Measurements from ENCODE around the gene AXIN1.
"Not testable (repeated sequence)": the region's sequence is repeated elsewhere in the genome, so short reads cannot be mapped to it uniquely, and the experiment has no call there.

Gene AXIN1

DNA sequence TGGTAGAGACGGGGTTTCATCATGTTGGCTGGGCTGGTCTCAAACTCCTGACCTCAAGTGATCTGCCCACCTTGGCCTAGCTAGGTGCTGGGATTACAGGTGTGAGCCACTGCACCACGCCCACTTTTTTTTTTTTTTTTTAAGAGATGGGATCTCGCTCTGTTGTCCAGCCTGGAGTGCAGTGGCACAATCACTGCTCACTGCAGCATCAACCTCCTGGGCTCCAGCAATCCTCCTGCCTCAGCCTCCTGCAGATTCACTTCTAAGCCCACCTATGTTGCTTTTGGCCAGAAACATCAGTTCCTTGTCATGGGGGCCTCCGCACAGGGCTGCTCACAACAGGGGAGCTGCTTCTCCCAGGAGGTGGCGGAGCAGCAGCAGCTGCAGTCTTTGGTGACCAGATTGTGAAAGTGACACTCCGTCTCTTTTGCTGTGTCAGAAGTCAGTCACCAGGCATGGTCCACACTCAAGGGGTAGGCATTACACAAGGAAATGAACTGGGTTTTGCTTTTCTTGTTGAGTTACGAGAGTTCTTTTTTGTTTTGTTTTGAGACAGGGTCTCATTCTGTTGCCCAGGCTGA, 40.0 kb upstream of the AXIN1 start:
- Histone ChIP-seq H3K27me3 (ENCODE audit: control insufficient read depth in 1 of 2, insufficient read depth in 2 of 2, low read length in 2 of 2) (no peaks in the 10 kb centered on the region), H3K4me1 (ENCODE audit: insufficient read depth, low read length) (peaks cover 33% of the 10 kb centered on the region)

DNA sequence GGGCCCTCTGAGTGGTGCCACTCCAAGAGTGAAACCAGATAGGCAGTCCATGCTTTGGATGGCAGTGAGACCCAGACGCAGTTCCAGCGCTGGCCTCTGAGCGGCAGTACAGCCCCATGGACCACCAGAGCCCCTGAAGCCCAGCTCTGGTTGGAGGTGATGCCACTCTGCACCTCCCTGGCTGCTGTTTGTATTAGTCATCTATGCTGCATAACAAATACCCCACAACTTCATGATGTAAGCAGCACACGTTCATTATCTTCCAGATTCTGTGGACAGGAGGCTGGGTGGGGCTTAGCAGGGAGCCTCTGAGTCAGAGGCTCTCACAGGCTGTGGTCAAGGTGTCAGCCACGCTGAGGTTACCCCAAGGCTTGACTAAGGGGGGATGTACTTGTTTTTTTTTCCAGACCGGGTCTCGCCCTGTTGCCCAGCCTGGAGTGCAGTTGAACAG, 39.4 kb upstream of the AXIN1 start:
- Histone ChIP-seq H3K27ac (ENCODE audit: low read depth, low read length) (no peak overlapping the region), H3K9ac (ENCODE audit: low read length) (no peak overlapping the region), H3K36me3 (ENCODE audit: insufficient read depth, low read length) (no peaks in the 10 kb centered on the region), H3K4me3 (ENCODE audit: low read depth in 1 of 2, low read length in 2 of 2) (no peak overlapping the region), H3K4me1 (ENCODE audit: insufficient read depth, low read length) (peaks cover 34% of the 10 kb centered on the region), H3K9me3 (ENCODE audit: low read length) (no peaks in the 10 kb centered on the region), H3K27me3 (ENCODE audit: control insufficient read depth in 1 of 2, insufficient read depth in 2 of 2, low read length in 2 of 2) (no peaks in the 10 kb centered on the region)

More for the DNA sequence above, 40.0 kb upstream of the AXIN1 start:
- no peaks in the 10 kb centered on the region for H3K9me3 ChIP-seq (ENCODE audit: low read length)
- H3K9ac ChIP-seq (ENCODE audit: low read length), result no peak overlapping the region
- H3K4me3 ChIP-seq (ENCODE audit: low read depth in 1 of 2, low read length in 2 of 2), result no peak overlapping the region
- H3K27ac ChIP-seq (ENCODE audit: low read depth, low read length), result no peak overlapping the region
- H3K36me3 ChIP-seq (ENCODE audit: insufficient read depth, low read length), result no peaks in the 10 kb centered on the region

DNA sequence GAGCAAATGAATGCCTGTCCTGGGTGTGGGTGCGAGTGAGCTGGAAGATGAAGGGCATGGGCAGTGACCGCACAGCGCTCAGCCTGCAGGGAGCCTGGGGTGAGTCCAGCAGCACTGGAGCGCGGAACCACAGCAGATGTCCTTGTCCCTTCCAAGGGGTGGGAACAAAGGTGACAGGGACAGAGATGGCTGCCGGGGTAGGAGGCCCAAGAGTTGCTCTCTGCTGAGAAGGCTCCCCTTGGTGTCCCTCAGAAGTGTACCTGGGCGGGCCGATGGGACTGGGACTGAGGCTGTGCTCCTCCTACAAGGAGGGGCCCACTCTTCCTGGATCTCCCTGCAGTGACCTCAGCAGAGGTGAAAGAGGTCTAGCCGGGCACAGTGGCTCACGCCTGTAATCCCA, 36.8 kb upstream of the AXIN1 start:
- Histone ChIP-seq H3K27ac (ENCODE audit: low read depth, low read length) (no peak overlapping the region), H3K4me3 (ENCODE audit: low read depth in 1 of 2, low read length in 2 of 2) (no peak overlapping the region), H3K4me1 (ENCODE audit: insufficient read depth, low read length) (peaks cover 28% of the 10 kb centered on the region), H3K27me3 (ENCODE audit: control insufficient read depth in 1 of 2, insufficient read depth in 2 of 2, low read length in 2 of 2) (no peaks in the 10 kb centered on the region), H3K9ac (ENCODE audit: low read length) (no peak overlapping the region), H3K36me3 (ENCODE audit: insufficient read depth, low read length) (no peaks in the 10 kb centered on the region), H3K9me3 (ENCODE audit: low read length) (no peaks in the 10 kb centered on the region)

DNA sequence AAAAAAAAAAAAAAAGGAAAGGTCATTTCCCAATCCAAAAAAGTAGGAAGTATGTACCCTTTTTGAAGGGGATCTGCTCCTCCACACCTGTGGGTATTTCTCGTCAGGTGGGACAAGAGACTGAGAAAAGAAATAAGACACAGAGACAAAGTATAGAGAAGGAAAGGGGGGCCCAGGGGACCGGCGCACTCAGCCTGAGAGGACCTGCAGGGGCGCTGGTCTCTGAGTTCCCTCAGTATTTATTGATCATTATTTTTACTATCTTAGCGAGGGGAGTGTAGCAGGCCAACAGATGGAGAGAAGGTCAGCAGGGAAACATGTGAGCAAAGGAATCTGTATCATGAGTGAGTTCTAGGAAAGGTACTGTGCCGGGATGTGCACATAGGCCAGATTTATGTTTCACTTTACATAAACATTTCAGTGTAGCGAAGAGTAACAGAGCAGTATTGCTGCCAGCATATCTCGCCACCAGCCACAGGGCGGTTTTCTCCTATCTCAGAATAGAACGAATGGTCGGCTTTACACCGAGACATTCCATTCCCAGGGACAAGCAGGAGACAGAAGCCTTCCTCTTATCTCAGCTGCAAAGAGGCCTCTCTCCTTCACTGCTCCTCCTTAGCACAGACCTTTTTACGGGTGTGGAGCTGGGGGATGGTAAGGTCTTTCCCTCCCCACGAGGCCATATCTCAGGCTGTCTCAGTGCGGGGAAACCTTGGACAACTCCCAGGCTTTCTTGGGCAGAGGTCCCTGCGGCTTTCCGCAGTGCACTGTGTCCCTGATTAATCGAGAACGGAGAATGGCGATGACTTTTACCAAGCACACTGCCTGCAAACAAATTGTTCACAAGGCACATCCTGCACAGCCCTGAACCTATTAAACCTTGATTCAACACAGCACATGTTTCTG, 35.5 kb upstream of the AXIN1 start:
- H3K27me3 ChIP-seq (ENCODE audit: control insufficient read depth in 1 of 2, insufficient read depth in 2 of 2, low read length in 2 of 2); H3K4me3 ChIP-seq (ENCODE audit: low read depth in 1 of 2, low read length in 2 of 2); H3K9me3 ChIP-seq (ENCODE audit: low read length); H3K9ac ChIP-seq (ENCODE audit: low read length); H3K36me3 ChIP-seq (ENCODE audit: insufficient read depth, low read length): not testable (repeated sequence)
- H3K27ac ChIP-seq (ENCODE audit: low read depth, low read length), result peak overlapping the region; percentile 63
- peaks cover 36% of the 10 kb centered on the region for H3K4me1 ChIP-seq (ENCODE audit: insufficient read depth, low read length)

DNA sequence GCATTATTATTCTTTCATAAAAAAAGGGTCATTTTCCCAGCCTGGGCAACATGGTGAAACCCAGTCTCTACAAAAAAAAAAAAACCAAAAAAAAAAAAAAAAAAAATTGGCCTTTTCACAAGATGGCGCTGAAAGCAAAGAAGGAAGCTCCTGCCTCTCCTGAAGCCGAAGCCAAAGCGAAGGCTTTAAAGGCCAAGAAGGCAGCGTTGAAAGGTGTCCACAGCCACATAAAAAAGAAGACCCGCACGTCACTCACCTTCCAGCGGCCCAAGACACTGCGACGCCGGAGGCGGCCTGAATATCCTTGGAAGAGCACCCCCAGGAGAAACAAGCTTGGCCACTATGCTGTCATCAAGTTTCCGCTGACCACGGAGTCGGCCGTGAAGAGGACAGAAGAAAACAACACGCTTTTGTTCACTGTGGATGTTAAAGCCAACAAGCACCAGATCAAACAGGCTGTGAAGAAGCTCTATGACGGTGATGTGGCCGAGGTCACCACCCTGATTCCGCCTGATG, 34.2 kb upstream of the AXIN1 start:
- no peak overlapping the region for H3K4me3 ChIP-seq (ENCODE audit: low read depth in 1 of 2, low read length in 2 of 2)
- H3K9me3 ChIP-seq (ENCODE audit: low read length), result no peaks in the 10 kb centered on the region
- peak overlapping the region; percentile 16 for H3K27ac ChIP-seq (ENCODE audit: low read depth, low read length)
- no peak overlapping the region for H3K9ac ChIP-seq (ENCODE audit: low read length)
- no peaks in the 10 kb centered on the region for H3K36me3 ChIP-seq (ENCODE audit: insufficient read depth, low read length)
- no peaks in the 10 kb centered on the region for H3K27me3 ChIP-seq (ENCODE audit: control insufficient read depth in 1 of 2, insufficient read depth in 2 of 2, low read length in 2 of 2)
- H3K4me1 ChIP-seq (ENCODE audit: insufficient read depth, low read length), result peaks cover 41% of the 10 kb centered on the region

DNA sequence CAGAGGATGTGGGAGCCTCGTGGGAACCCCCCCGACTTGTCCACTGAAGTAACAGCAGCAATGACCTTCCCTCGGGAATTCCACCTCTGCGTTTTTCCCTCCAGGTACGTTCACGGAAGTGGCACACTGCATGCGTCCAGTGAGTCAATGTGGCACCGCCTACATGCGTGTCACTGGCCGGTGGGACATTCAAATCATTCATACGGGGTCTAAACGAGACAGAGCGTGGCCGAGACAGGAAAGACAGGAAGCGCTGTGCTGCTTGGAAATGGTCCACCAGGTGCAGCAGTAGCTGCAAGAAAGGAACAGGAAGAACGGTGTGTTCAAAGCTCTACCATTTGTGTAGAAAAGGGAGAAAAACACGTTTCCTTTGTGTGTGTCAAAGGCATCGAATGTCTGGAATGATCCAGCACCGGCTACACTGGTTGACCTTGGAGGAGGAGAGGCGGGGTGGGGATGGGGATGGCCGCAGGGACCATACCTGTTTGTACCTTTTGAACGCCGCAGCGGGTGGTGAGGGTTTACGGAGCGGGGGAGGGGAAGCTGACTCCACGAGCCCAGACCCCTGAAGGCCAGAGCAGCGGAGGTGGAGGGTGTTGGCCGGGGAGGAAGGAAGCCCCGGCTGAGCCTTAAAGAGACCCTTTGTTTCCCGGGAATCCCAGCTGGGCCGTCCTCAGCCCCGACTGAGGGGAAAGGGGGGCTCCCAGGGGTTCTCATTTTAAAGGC, 31.0 kb upstream of the AXIN1 start:
- Histone ChIP-seq H3K4me3 (ENCODE audit: low read depth in 1 of 2, low read length in 2 of 2) (peak overlapping the region in 1 of 2 donors; percentile 83), H3K36me3 (ENCODE audit: insufficient read depth, low read length) (no peaks in the 10 kb centered on the region), H3K9me3 (ENCODE audit: low read length) (no peaks in the 10 kb centered on the region), H3K4me1 (ENCODE audit: insufficient read depth, low read length) (peaks cover 44% of the 10 kb centered on the region), H3K27me3 (ENCODE audit: control insufficient read depth in 1 of 2, insufficient read depth in 2 of 2, low read length in 2 of 2) (no peaks in the 10 kb centered on the region), H3K27ac (ENCODE audit: low read depth, low read length) (peak overlapping the region; percentile 12), H3K9ac (ENCODE audit: low read length) (peak overlapping the region; percentile 39)

DNA sequence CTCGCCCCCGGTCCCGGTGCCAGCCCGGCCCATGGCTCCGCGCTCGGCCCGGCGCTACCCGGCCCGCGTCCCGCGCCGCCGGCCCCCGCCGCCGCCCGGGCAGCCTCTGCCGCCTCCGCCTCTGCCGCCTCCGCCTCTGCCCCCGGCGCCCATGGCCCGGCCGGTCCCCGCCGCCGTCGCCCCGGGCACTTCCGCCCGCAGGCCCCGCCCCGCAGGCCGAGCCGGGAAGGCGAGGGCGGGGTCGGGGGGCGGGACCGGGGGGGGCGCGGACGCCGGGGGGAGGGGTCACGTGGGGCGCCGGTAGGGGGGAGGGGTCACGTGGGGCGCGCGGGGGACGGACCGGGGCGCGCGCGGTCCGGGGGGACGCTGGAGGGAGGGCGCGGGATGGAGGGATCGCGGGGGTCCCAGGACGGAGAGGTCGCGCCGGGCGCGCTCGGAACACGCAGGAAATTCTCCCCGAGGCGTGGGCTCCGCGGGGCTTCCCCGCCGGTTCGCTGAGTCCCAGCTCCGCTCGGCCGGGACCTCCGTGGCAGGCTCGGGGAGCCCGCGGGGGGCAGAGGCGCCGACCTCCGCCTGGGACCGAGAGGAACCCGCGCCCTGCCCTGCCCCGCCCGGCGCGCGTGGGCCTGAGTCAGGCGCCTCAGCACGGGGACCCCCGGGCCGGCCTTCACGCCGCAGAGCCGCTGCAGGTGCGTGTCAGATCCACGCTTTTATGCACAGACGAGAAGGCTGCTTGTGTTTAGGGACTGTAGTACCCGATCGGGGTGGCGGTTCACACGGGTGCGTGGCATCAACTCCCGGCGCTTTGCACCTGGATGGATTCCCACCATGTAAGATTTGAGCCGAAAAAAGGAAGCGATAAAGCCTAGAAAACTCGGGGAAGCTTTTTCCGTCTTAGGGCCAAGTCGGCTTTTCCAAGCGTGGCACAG, 29.5 kb upstream of the AXIN1 start, which contains the start of gene PGAP6:
Gene PGAP6, minus strand, starts transcription at position 190 of the 929 bp plus-strand sequence. Its CDS starts 157 bp downstream, at position 33.
- H3K9ac ChIP-seq (ENCODE audit: low read length), result peak within 1 kb of the TSS; percentile 39
- peaks cover 33% of the 10 kb centered on the region for H3K4me1 ChIP-seq (ENCODE audit: insufficient read depth, low read length)

DNA sequence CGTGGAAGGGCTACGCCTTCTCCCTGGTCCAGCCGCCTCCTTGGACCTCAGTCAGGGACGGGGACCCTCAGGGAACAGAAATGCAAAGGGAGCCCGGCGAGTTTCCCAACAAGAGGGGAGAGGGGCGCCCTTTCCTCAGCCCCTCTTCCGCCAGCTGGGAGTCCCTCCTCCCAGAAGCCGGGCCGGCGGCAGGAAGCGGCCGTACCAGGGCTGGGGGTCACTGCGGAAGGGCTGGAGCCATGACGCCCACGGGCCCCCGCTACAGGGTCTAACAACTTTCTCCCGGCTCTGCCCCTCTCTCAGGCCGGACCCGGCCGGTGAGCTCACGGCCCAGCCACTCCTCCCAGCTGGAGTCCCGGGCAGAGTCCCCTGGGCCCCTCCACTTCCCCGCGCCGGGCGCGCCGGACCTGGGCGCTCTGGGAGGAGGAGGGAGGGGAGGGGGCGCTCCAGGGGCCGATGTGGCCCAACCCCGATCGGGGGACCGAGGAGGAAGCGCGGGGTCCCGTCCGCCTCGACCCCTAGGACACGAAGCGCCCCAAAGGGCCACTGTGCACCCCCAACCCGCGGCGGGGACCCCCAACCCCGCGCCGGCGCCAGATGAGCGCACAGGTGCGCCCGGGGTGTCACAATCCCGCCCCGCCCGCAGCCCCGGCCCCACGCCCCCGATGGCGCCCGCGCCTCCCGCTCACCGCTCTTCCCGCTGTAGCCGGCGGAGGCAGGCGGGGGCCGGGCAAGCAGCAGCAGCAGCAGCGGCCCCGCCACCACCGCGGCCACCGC, 28.7 kb upstream of the AXIN1 start:
- Histone ChIP-seq H3K9me3 (ENCODE audit: low read length) (no peaks in the 10 kb centered on the region), H3K4me1 (ENCODE audit: insufficient read depth, low read length) (peaks cover 30% of the 10 kb centered on the region), H3K27ac (ENCODE audit: low read depth, low read length) (peak overlapping the region; percentile 47)

More for the DNA sequence above, 29.5 kb upstream of the AXIN1 start, which contains the start of gene PGAP6:
- H3K27me3 ChIP-seq (ENCODE audit: control insufficient read depth in 1 of 2, insufficient read depth in 2 of 2, low read length in 2 of 2), result no peaks in the 10 kb centered on the region
- H3K36me3 ChIP-seq (ENCODE audit: insufficient read depth, low read length), result no peaks in the 10 kb centered on the region
- peak within 1 kb of the TSS; percentile 82 for H3K27ac ChIP-seq (ENCODE audit: low read depth, low read length)
- H3K4me3 ChIP-seq (ENCODE audit: low read depth in 1 of 2, low read length in 2 of 2), result peak within 1 kb of the TSS; percentile 83 to 92
- no peaks in the 10 kb centered on the region for H3K9me3 ChIP-seq (ENCODE audit: low read length)

DNA sequence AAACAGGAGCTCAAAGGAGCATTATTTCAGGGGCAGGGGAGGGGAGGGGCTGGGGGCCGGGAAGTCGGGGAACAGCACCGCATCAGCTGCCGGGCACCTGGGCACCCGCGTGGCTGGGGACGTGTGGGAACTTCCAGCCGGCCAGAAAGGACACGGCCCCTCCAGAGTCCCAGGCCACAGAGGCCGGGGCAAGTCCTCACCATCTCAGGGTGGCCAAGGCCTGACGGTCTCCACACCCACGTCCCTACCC, 28.2 kb upstream of the AXIN1 start:
- H3K9me3 ChIP-seq (ENCODE audit: low read length), result no peaks in the 10 kb centered on the region

More for the DNA sequence above, 28.7 kb upstream of the AXIN1 start:
- peak overlapping the region; percentile 52 to 55 for H3K4me3 ChIP-seq (ENCODE audit: low read depth in 1 of 2, low read length in 2 of 2)
- peaks cover 7% of the 10 kb centered on the region for H3K36me3 ChIP-seq (ENCODE audit: insufficient read depth, low read length)
- no peak overlapping the region for H3K9ac ChIP-seq (ENCODE audit: low read length)
- no peaks in the 10 kb centered on the region for H3K27me3 ChIP-seq (ENCODE audit: control insufficient read depth in 1 of 2, insufficient read depth in 2 of 2, low read length in 2 of 2)

More for the DNA sequence above, 28.2 kb upstream of the AXIN1 start:
- Histone ChIP-seq H3K4me3 (ENCODE audit: low read depth in 1 of 2, low read length in 2 of 2) (peak overlapping the region; percentile 52 to 55), H3K27ac (ENCODE audit: low read depth, low read length) (peak overlapping the region; percentile 47), H3K4me1 (ENCODE audit: insufficient read depth, low read length) (peaks cover 26% of the 10 kb centered on the region), H3K36me3 (ENCODE audit: insufficient read depth, low read length) (peaks cover 10% of the 10 kb centered on the region), H3K27me3 (ENCODE audit: control insufficient read depth in 1 of 2, insufficient read depth in 2 of 2, low read length in 2 of 2) (no peaks in the 10 kb centered on the region), H3K9ac (ENCODE audit: low read length) (no peak overlapping the region)
